Measurements from ENCODE around the gene PDE1A. TPM values are rescaled to one million over a fixed set of nuclear protein-coding genes. Genes with fewer than 3 reads are reported as not detected.

Gene PDE1A
- polyA plus RNA-seq, 1 experiment, result 4.3 TPM

DNA sequence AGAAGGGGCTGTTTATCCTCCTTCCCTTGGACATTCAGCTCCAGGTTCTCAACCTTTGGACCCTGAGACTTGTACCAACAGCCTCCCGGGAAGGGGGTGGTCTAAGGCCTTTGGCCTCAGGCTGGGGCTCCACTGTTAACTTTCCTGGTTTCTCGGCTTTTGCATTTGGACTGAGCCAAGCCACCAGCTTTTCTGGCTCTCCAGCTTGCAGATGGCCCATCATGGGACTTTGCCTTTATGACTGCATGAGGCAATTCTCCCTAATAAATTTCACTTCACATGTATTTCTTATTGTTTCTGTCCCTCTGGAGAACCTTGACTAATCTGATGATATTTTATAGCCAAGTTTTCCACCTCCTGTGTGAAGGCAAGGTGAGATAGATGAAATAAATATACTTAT is 260.4 kb downstream of the PDE1A start:
- Histone ChIP-seq H3K9me3 (ENCODE audit: control insufficient read depth, insufficient read depth, low read length) (no peaks in the 10 kb centered on the region), H3K27ac (ENCODE audit: low read depth, low read length) (no peak overlapping the region), H3K27me3 (ENCODE audit: control insufficient read depth, insufficient read depth, low read length) (no peaks in the 10 kb centered on the region), H3K4me3 (ENCODE audit: low read depth, low read length) (no peak overlapping the region)
- TF ChIP-seq, protein P1, sequence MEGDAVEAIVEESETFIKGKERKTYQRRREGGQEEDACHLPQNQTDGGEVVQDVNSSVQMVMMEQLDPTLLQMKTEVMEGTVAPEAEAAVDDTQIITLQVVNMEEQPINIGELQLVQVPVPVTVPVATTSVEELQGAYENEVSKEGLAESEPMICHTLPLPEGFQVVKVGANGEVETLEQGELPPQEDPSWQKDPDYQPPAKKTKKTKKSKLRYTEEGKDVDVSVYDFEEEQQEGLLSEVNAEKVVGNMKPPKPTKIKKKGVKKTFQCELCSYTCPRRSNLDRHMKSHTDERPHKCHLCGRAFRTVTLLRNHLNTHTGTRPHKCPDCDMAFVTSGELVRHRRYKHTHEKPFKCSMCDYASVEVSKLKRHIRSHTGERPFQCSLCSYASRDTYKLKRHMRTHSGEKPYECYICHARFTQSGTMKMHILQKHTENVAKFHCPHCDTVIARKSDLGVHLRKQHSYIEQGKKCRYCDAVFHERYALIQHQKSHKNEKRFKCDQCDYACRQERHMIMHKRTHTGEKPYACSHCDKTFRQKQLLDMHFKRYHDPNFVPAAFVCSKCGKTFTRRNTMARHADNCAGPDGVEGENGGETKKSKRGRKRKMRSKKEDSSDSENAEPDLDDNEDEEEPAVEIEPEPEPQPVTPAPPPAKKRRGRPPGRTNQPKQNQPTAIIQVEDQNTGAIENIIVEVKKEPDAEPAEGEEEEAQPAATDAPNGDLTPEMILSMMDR (IDR thresholded peaks at IDR 0.05; ENCODE audit: low read depth, low read length), result no peak
- ChIA-PET POLR2A (no interaction called here), CTCF (no interaction called here)
- DNase-seq (ENCODE audit: low read depth, low spot score), result no peak

DNA sequence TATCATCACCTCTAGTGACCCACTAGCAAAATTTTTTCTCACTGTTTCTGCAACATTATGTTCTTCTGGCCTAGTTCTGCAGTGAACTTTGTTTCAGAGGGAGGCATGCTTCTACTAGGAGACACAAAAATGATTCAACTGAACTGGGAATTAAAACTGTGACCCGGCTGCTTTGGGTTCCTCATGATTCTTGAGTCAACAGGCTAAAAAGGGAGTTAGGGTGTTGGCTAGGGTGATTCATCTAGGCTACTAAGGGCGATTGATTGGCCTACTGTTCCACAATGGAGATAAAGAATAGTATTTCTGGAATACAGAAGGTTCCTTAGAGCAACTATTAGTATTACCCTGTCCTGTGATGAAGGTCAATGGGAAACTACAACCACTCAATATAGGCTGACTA is 261.6 kb downstream of the PDE1A start:
- Histone ChIP-seq H3K27ac (ENCODE audit: low read depth, low read length) (no peak overlapping the region), H3K9me3 (ENCODE audit: control insufficient read depth, insufficient read depth, low read length) (no peaks in the 10 kb centered on the region), H3K27me3 (ENCODE audit: control insufficient read depth, insufficient read depth, low read length) (no peaks in the 10 kb centered on the region), H3K4me3 (ENCODE audit: low read depth, low read length) (no peak overlapping the region)
- no peak for DNase-seq (ENCODE audit: low read depth, low spot score)
- ChIA-PET POLR2A (no interaction called here), CTCF (no interaction called here)
- TF ChIP-seq, protein P1 (IDR thresholded peaks at IDR 0.05; ENCODE audit: low read depth, low read length), result no peak

DNA sequence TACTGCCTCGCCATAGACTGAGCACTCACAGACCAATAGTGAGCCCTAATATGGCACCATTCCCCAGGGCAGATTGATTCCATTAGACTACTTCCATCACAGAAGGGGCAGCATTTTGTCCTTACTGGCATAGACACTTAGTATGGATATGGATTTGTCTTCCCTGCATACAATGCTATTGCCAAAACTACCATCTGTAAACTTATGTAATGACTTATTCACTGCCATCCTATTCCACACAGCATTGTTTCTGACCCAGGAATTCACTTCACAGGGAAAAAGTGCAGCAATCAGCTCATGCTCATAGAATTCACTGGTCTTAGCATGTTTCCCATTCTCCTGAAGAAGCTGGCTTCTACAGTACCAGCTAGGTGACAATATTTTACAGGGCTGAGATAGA is 262.1 kb downstream of the PDE1A start:
- H3K9me3 ChIP-seq (ENCODE audit: control insufficient read depth, insufficient read depth, low read length), result no peaks in the 10 kb centered on the region
- ChIA-PET POLR2A (no interaction called here), CTCF (no interaction called here)
- H3K27me3 ChIP-seq (ENCODE audit: control insufficient read depth, insufficient read depth, low read length), result no peaks in the 10 kb centered on the region
- H3K27ac ChIP-seq (ENCODE audit: low read depth, low read length), result no peak overlapping the region
- no peak overlapping the region for H3K4me3 ChIP-seq (ENCODE audit: low read depth, low read length)
- TF ChIP-seq, protein P1 (IDR thresholded peaks at IDR 0.05; ENCODE audit: low read depth, low read length), result no peak
- no peak for DNase-seq (ENCODE audit: low read depth, low spot score)

DNA sequence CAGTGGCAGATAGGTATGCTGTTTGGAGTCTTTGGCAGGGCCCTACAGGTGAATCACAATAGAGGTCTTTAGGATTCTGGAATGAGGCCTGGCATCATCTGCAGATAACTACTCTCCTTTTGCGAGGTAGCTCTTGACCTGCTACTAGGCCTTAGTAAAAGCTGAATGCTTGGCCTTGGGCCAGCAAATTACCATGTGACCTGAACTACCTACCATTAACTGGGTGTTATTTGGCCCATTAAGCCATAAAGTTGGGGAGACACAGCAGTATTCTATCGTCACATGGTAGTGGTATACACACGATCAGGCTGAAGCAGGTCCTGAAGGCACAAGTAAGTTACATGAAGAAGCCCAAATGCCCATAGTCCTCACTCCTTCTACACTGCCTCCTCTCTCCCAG is 263.0 kb downstream of the PDE1A start:
- no peak overlapping the region for H3K27ac ChIP-seq (ENCODE audit: low read depth, low read length)
- POLR2A ChIA-PET, result no interaction called here
- H3K27me3 ChIP-seq (ENCODE audit: control insufficient read depth, insufficient read depth, low read length), result no peaks in the 10 kb centered on the region
- no peaks in the 10 kb centered on the region for H3K9me3 ChIP-seq (ENCODE audit: control insufficient read depth, insufficient read depth, low read length)
- DNase-seq (ENCODE audit: low read depth, low spot score), result no peak
- H3K4me3 ChIP-seq (ENCODE audit: low read depth, low read length), result no peak overlapping the region
- TF ChIP-seq, protein P1 (IDR thresholded peaks at IDR 0.05; ENCODE audit: low read depth, low read length), result no peak
- CTCF ChIA-PET, result interaction anchor here (1.3 kb wide), 1 partner anchor 22 kb away, joined by 3 read pairs; no protein-coding TSS in a partner anchor

DNA sequence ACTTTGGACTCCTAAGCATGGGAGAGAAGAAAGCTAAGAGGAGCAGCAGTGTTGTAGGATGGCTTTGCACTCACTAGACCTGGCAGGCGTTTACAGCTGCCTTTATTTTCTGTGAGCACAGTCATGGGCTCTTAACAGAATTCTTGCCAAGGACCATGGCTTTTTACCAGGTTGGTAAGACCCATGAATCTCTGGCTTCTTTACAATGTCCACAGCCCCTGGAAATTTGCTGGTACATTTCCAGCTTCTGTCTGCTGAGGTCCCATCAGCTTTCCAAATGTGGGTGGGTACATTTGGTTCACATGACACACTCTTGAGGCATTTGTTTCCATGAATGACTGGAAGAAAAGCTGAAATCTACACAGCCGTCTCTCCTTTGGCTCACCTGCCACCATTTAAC is 278.5 kb downstream of the PDE1A start:
- no peaks in the 10 kb centered on the region for H3K27me3 ChIP-seq (ENCODE audit: control insufficient read depth, insufficient read depth, low read length)
- H3K9me3 ChIP-seq (ENCODE audit: control insufficient read depth, insufficient read depth, low read length), result no peaks in the 10 kb centered on the region
- H3K27ac ChIP-seq (ENCODE audit: low read depth, low read length), result no peak overlapping the region
- CTCF ChIA-PET, result no interaction called here
- POLR2A ChIA-PET, result no interaction called here
- DNase-seq (ENCODE audit: low read depth, low spot score), result no peak
- no peak overlapping the region for H3K4me3 ChIP-seq (ENCODE audit: low read depth, low read length)
- TF ChIP-seq, protein P1 (IDR thresholded peaks at IDR 0.05; ENCODE audit: low read depth, low read length), result no peak

Measured in AG04450 (cell line).